COLO668 (cell line): ENCODE data around the gene RSPH6A.
A peak's percentile ranks its signal among the peaks of the same experiment; 100 is the strongest.
"Not testable (repeated sequence)": the region's sequence is repeated elsewhere in the genome, so short reads cannot be mapped to it uniquely, and the experiment has no call there.

Experiments
- DNase-seq: peaks from one replicate; lab custom pipeline; 2025; ENCODE audit not compliant: unreplicated experiment; lab: John Stamatoyannopoulos, UW

The RSPH6A gene

GRCh38 chr19:45804140-45804958, 10.8 kb downstream of the RSPH6A start:
- DNase-seq: no peak

DNA sequence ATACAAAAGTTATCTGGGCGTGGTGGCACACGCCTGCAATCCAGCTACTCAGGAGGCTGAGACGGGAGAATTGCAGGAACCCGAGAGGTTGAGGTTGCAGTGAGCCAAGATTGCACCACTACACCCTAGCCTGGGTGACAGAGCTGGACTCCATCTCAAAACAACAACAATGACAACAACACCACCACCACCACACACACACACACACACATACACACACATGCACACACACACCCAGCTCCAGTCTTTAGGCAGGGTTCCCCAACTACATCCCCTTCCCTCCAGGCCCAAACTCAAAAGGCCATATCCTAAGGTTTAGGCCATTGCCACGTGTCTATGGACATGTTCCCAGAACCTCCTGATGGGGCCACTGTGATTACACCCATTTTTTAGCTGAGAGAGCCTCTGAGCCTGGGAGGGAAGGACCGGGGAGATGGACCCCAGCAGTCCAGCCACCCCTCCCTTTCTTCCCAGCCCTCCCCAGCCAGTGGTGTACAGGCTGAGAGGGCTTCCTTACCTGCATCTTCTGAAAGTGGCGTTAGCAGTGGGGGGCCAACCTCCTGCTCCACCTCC, 13.4 kb downstream of the RSPH6A start:
- DNase-seq: no peak

DNA sequence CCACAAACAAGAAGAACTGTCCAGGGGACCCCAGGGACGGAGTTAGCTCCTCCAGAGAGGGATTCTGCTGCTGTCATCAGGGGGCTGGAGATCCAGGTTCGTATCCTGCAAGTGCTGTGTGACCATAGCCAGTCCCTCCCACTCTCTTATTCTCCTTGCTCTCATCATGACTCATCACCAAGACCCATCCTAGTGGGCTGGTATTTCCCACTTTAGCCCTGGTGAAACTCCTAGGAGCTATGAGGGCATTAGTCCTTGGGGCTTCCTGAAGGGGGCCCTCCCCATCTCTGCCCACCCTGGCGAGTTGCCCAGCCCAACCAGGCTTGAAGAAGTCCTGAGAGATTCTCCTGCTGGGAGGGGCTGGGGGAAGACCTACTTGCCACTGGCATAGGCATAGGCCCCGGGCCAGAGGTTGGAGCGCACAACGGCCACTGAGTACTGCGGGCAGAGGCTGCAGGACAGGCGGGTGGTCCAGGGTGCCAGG, 15.0 kb downstream of the RSPH6A start:
- DNase-seq: no peak

DNA sequence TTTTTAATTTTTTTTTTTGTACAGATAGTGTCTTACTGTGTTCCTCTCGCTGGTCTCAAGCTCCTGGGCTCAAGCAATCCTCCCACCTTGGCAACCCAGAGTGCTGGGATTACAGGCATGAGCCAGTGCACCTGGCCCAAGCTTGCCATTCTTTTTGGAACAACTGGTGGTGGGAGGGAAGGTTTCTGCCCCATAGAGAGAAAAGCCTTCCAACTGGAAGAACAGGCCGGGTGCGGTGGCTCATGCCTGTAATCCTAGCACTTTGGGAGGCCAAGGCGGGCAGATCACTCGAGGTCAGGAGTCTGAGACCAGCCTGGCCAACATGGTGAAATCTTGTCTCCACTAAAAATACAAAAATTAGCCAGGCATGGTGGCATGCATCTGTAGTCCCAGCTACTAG, 15.6 kb downstream of the RSPH6A start:
- DNase-seq: not testable (repeated sequence)

DNA sequence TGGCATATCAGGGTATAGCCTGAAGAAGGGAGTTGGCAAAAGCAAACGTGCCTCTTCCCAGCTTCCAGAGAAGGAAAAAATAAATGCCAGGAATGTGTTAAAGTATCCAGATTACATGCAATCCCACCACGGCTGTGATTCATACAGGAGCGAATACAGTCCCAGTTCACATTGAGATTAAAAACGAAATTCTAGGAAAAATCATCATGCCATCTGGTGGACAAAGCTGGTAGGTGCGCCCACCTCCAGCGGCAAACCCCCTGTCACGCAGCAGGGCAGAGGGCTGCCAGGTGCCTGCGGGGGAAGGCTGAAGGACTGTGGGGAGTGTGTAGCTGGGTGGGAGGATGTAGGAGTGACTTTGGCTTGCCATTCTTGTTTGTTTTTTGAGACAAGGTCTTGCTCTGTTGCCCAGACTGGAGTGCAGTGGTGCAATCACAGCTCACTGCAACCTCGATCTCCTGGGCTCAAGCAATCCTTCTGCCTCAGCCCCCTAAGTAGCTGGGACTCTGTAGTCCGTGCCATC, 16.1 kb downstream of the RSPH6A start:
- peak; percentile 56 for DNase-seq

DNA sequence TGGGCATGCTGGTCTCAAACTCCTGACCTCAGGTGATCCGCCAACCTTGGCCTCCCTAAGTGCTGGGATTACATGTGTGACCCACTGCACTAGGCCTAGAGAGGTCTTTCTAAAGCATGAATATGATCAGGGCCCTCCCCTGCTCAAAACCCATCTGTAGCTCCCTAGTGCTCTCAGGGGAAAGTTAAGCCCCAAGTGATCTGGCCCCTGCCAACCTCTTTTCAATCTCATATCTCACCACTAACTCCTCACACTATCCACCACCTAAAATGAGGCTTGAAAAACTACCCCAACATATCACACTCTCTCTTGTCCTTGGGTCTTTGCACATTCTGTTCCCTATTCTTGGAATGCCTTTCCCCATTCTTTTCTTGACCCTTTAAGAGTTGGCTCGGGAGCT, 20.5 kb downstream of the RSPH6A start:
- no peak for DNase-seq

GRCh38 chr19:45793876-45794275, 21.2 kb downstream of the RSPH6A start:
- no peak for DNase-seq

DNA sequence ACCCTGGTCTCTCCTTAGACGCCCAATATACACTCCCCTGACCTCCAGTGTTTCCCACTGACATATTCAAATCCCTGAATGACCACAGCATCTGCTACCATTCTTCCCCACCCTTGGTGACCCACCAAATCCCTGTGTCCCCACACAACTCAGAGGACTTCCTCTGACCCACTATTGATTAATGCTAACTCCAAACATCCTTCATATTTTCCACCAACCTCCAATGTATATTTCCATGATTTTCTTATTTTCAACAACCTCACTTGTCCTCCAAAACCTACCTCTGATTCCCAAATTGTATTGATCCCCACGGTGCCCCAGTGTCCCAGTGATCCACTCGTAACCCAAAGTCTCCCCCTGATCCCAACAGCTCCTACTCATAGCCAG, 21.9 kb downstream of the RSPH6A start:
- DNase-seq: no peak

DNA sequence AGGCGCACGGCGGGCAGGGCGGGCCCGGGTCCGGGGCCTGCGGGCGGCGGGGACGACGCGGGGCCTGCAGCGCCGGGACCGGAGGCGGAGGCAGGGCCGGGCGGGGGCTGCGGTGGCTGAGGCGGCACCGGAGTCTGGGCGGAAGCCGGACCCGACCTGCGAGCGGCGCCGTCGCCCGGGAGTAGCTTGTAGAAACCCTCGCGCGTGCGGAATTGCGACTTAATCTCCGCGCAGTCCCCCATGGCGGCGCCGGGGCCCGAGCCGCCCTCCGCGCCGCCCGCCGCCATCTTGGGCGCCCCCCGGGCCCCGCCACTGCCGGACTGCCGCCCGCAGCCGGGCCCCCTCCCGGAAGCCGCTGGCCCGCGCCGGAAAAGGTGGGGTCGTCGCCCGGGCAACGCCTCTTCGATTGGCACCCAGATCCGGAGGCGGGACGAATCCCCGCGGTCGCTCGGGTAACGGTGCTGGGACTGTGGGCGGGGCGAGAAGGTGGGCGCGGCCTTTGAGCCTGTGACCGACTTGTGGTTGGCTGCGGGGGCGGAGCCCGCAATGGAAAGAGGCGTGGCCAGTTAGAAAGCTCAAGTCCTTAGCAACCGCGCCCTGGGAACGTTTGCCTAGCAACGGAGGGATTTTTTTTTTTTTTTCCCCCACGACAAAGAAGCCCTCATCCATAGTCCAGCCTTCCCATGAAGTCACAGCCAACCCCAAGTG, 22.5 kb downstream of the RSPH6A start, which contains the start of gene DMWD:
Gene DMWD, minus strand, starts transcription at position 376 of the 708 bp plus-strand sequence. Its CDS starts 89 bp downstream, at position 287.
- DNase-seq: peak; percentile 98

DNA sequence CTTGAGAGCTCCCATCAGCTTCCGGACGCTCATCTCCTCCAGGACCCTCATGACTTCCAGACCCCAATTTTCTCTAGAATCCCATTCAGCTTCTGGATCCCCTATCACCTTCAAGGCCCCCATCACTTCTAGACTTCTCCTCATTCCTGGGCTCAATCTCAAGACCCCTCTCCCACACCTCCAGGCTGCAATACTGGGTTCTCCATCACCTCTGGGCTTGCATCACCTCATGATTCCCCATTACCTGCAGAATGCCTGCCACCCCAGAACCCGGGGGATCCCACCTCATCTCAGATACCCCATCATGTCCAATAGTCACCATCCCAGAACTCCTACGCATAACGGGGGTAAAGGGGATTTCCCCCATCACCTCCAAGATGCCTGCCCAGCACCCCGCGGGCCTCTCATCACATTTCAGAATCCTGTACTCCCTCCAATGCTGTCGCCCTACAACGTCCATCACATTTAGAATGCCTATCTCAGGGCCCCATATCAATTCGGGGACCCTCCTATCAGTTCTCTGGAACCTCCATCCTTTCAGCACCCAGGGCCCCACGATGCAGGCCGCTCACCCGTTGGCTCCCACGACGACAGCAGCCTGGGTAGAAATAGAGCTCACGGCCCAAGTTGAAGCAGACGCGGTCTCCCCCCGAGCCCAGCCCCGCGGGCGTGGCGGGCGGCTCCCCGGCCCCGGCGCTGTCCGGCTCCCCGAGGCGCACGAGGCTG, 23.2 kb downstream of the RSPH6A start:
- no peak for DNase-seq

DNA sequence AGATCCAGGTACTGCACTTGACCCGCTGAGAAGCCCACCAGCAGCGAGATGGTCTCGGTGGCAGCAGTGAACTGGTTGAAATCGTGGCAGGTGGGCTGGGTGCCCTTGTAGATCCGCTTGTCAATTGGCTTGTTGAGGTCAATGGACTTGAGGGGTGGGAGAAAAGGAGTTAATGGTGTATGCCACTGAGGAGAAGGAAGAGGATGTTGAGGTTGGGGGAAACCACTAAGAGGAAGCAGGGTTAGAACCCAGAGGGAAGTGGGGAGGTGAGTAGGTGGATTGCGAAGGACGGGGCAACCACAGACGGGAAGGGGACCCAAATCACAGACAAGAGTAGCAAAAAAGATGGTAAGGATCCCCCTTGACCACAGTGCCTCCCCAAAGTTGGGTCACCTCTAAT, 24.2 kb downstream of the RSPH6A start:
- no peak for DNase-seq

DNA sequence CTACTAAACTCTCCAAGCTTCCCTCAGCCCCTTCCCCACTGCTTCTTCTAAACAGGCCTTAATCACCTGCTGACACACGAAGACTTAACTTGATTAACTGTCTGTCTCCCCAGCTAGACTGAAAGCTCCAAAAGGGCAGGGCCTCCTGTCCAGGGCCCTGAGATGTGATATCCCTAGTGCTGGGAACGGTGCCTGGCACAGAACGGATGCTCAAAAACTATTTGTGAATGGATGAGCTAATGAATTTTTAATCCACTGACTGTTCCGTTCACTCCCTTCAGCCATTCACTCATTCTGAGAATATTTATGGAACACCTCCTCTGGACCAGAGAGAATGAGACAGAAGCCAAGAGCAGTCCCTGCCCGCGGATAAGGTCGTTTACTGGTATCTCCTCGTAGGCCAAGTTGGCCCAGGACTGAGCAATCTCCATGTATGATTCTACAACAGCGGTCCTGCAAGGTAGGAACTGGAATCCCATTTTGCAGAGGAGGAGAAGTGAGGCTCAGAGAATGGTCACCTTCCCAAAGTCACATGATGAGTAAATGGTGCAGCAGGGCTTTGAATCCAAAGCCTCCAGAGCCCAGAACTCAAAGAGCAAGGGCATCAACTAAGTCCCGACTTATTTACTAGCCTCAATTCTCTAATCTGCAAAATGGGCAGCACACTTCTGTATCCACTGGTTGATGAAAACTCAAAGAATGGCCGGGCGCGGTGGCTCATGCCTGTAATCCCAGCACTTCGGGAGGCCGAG, 25.9 kb downstream of the RSPH6A start:
- DNase-seq: no peak

DNA sequence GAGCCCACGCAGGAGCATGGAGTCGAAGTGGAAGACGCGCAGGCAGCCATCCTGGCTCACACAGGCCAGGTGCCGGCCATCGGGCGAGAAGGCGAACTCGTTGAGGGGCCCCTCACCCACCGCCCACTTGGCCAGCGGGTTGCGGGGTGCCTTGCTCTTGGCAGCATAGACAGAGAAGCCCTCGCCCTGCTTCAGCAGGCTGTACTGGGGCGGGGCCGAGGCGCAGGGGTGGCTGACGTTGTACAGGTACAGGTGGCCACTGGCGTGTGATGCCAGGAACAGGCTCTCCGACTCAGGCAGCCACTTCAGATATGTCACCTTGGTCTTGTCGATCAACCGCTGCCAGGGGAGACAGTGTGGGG, 28.6 kb downstream of the RSPH6A start:
- no peak for DNase-seq

DNA sequence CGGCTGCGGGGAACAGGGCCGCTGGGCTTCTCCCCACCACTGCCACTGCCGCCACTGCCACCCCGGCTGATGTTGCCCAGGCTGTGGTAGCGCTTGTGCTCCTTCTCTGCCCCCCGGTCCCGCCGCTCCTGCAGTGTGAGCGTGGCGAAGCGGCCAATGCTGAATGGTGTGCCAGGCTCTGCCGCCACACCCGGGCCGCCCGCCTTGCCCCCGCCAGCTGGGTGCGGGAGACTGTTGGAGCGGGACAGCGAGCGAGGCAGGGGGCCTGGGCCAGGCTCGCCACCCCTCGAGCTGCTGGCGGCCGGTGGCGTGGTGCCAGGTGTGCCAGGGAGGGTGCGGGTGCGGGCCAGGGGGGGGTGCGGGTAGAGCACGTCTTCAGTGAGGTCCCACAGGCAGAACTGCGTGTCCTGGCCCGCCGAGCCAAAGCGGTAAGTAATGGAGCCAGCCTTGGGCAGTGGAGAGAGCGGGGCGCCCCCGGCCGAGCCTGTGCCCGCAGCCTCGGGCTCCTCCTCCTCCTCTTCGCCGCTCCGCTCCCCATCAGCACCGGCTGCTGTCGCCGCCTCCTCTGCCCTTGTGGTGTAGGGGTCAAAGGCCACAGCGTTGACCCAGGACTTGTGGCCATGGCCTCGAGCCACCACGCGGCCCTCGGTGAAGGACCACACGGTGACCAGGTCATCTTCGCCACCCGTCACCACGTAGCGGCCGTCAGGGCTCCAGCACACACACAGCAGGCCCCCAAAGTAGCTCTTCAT, 29.2 kb downstream of the RSPH6A start:
- DNase-seq: no peak

- DNase-seq: no peak
These were observed 30.0 kb downstream of the RSPH6A start for GRCh38 chr19:45785097-45785496.

DNA sequence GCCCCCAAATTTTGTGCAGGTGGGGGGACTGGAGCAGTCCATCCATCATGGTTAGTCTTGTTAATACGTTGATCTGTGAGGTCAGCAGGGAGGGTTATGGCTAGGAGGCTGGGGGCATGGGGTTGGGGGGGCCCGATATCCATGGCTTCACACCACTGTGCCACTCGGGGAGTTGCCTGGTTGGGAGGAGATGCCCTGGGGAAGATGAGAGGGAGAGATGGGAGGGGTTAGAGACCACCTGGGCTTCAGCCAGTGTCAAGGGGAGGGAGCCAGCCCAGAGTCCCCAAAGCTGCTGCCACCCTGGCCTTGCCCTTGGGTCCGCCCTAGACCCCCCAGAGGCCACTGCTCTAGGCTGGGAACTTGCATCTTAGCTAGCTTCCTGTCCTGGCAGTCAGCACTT, 31.0 kb downstream of the RSPH6A start:
- no peak for DNase-seq

DNA sequence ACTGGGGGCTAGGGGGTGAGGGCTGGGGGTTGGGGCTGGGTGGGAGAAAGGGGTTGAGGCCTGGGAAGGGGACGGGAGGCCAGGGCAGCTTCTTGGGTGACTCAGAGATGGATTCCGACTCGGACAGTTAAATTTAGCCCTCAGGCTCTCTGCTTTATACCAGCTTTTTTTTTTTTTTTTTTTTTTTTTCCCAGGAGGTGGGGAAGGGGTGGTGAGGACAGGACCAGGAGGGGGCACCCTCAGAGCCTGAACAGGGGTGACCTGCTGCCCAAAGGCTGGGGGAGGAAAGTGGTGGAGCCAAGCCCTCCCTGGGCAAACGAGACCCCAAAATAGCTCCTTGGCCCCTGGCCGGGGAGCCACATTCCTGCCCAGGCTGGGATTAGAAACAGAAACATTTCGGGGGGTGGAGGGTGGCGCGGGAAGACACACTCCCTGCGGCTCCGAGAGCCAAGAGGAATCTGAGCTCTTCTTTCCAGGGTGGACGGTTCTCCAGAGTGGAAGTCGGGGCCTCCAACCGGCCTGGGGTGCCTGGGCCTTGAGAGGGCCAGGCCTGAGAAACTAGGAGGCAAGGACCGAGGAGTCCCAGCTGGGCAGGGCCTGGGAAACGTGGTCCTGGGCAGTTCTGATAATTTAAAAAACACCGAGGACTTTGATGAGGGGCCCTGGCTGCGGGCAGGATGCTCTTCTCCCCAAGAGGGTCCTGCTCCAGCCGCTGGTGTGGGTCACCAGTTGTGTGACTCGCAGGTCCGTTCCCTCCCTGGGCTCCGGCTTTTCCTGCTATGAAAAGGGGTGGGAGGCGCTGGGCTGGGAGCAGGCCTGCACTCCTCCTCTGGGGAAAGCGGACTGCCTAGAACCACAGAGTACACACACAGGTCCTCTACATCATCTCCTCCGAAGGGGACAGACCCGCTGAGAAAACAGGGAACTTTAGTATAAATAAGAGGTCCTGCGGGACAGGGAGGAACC, 32.0 kb downstream of the RSPH6A start:
- DNase-seq: no peak

DNA sequence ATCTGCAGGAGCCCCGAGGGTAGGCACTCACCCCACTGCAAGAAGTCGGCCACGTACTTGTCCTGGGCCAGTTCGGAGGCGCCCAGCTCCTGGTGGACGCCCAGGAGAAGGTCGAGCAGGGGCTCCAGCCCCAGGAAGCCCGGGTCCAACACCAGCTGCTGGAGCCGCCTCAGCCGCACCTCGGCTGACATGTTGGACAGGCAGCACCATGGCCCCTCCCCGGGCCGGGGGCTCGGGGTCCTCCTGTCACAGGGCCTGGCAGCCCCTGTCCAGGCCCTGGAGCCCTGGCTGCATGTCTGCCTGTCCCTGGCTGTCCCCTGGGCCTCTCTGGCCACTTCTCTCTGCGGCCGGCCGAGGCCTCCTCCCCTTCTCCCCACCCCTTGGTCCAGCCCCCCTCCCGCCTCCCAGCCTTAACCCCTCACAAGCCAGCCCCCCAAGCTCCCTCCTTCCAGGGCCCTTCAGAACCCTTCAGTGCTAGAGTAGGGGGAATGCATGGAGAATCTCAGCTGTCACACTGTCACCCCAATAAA, 32.9 kb downstream of the RSPH6A start, which contains the start of gene DMPK:
Gene DMPK, minus strand, starts transcription at position 329 of the 530 bp plus-strand sequence. Its CDS starts 138 bp downstream, at position 191.
- DNase-seq: no peak
